ENCODE measurements around the gene MAP2K6. TPM values are rescaled to one million over a fixed set of nuclear protein-coding genes. Genes with fewer than 3 reads are reported as not detected.

Gene MAP2K6
- total and polyA plus RNA-seq, 4 experiments from 2014 or later = 14.5 to 21.3 (median 17.4) TPM

GRCh38 chr17:69551212-69552010 is 136.9 kb downstream of the MAP2K6 start:
- DNase-seq = no peak
- Mint-ChIP-seq H3K36me3 (peaks cover 36 to 49% of the 10 kb centered on the region in 2 donors), H3K27ac (no peak overlapping the region), H3K4me1 (no peaks in the 10 kb centered on the region), H3K4me3 (no peak overlapping the region), H3K9me3 (peaks cover 0 to 7% (median 0%) of the 10 kb centered on the region in 8 donors), H3K27me3 (no peaks in the 10 kb centered on the region)
- no peak overlapping the region for H3K4me3 ChIP-seq (ENCODE audit: low read length in 2 of 2)
- H3K9me3 ChIP-seq (ENCODE audit: control insufficient read depth in 1 of 2, low read length in 2 of 2) = no peaks in the 10 kb centered on the region
- no peaks in the 10 kb centered on the region for H3K4me1 ChIP-seq (ENCODE audit: insufficient read depth, low read length)
- ChIA-PET POLR2A (ENCODE audit: partially characterized antibody) (no interaction called here), CTCF (ENCODE audit: partially characterized antibody) (no interaction called here)
- no peak overlapping the region for H3K27ac ChIP-seq (ENCODE audit: low read depth, low read length)
- intact Hi-C loops (cut with micrococcal nuclease) = no loop called here
- no peaks in the 10 kb centered on the region for H3K36me3 ChIP-seq (ENCODE audit: insufficient read depth, low read length)
- no peaks in the 10 kb centered on the region for H3K27me3 ChIP-seq (ENCODE audit: insufficient read depth, low read length)

DNA sequence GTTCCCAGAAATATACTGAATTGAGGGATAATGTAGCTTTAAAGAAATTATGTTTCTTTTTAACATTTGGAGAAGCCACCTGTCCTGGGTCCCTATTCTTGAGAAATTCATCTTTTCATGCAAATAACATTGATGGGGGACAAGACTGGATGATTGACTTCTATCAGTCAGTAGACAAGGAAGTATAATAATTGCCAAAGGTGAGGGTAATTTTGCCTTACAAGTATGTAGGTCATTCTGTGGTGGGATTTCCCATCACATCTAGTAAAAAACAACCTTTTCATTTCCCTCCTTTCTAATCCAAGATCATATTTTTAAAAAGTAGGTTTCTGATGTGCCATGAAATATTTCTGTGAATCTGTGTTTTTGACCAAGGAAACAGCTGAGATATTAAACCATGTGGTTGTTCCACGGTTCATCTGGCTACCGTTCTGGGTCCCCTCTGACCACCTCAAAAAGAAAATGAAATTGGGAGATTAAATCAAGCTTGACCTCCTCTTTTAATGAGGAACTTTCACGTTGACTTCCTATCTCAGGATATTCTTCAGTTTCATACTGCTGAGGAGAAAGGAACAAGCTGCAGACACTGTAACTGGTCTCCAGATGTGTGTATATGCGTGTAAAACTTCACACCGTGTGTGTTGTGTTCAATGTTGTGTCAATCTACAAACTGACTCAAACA is 138.6 kb downstream of the MAP2K6 start:
- no peak overlapping the region for H3K4me3 ChIP-seq (ENCODE audit: low read length in 2 of 2)
- H3K36me3 Mint-ChIP-seq = peaks cover 24 to 36% of the 10 kb centered on the region in 2 donors
- H3K9me3 ChIP-seq (ENCODE audit: control insufficient read depth in 1 of 2, low read length in 2 of 2) = no peaks in the 10 kb centered on the region
- H3K9me3 Mint-ChIP-seq = peaks cover 0 to 7% (median 0%) of the 10 kb centered on the region in 8 donors
- H3K4me1 ChIP-seq (ENCODE audit: insufficient read depth, low read length) = no peaks in the 10 kb centered on the region
- no peaks in the 10 kb centered on the region for H3K27me3 Mint-ChIP-seq
- no peaks in the 10 kb centered on the region for H3K27me3 ChIP-seq (ENCODE audit: insufficient read depth, low read length)
- no peak overlapping the region for H3K27ac ChIP-seq (ENCODE audit: low read depth, low read length)
- intact Hi-C loops (cut with micrococcal nuclease) = no loop called here
- H3K4me3 Mint-ChIP-seq = no peak overlapping the region
- CTCF ChIA-PET (ENCODE audit: partially characterized antibody) = no interaction called here
- no peak for DNase-seq
- POLR2A ChIA-PET (ENCODE audit: partially characterized antibody) = no interaction called here
- H3K27ac Mint-ChIP-seq = no peak overlapping the region
- no peaks in the 10 kb centered on the region for H3K36me3 ChIP-seq (ENCODE audit: insufficient read depth, low read length)
- no peaks in the 10 kb centered on the region for H3K4me1 Mint-ChIP-seq

GRCh38 chr17:69555056-69555455 is 140.6 kb downstream of the MAP2K6 start:
- no peaks in the 10 kb centered on the region for H3K27me3 ChIP-seq (ENCODE audit: insufficient read depth, low read length)
- no peaks in the 10 kb centered on the region for H3K9me3 ChIP-seq (ENCODE audit: control insufficient read depth in 1 of 2, low read length in 2 of 2)
- H3K4me3 ChIP-seq (ENCODE audit: low read length in 2 of 2) = no peak overlapping the region
- H3K27ac ChIP-seq (ENCODE audit: low read depth, low read length) = no peak overlapping the region
- peaks cover 19 to 34% of the 10 kb centered on the region in 2 donors for H3K36me3 Mint-ChIP-seq
- H3K4me3 Mint-ChIP-seq = no peak overlapping the region
- intact Hi-C loops (cut with micrococcal nuclease) = no loop called here
- no peak overlapping the region for H3K27ac Mint-ChIP-seq
- no peaks in the 10 kb centered on the region for H3K4me1 ChIP-seq (ENCODE audit: insufficient read depth, low read length)
- ChIA-PET CTCF (ENCODE audit: partially characterized antibody) (no interaction called here), POLR2A (ENCODE audit: partially characterized antibody) (no interaction called here)
- H3K9me3 Mint-ChIP-seq = peaks cover 0 to 7% (median 0%) of the 10 kb centered on the region in 8 donors
- H3K27me3 Mint-ChIP-seq = no peaks in the 10 kb centered on the region
- no peak for DNase-seq
- no peaks in the 10 kb centered on the region for H3K36me3 ChIP-seq (ENCODE audit: insufficient read depth, low read length)
- H3K4me1 Mint-ChIP-seq = no peaks in the 10 kb centered on the region

DNA sequence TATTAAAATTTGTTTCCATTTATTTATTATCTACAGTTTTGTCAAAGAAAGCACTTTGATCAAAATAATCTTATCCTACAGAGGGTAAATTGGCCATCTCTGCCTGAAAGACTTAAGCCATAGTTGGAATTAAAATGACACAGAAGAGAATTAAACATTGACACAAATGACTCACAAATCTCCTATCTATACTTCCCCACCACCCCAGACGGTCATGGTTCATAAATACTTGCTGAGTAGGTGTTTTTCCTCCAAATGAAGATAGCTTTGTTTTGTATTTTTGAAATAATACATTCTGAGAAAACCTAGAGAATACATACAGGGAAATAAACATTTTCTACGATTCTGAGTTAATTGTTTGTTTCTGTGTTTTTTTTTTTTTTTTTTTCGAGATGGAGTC is 142.8 kb downstream of the MAP2K6 start:
- H3K27me3 Mint-ChIP-seq = no peaks in the 10 kb centered on the region
- Histone ChIP-seq H3K27me3 (ENCODE audit: insufficient read depth, low read length) (no peaks in the 10 kb centered on the region), H3K27ac (ENCODE audit: low read depth, low read length) (no peak overlapping the region), H3K36me3 (ENCODE audit: insufficient read depth, low read length) (no peaks in the 10 kb centered on the region), H3K9me3 (ENCODE audit: control insufficient read depth in 1 of 2, low read length in 2 of 2) (no peaks in the 10 kb centered on the region), H3K4me1 (ENCODE audit: insufficient read depth, low read length) (no peaks in the 10 kb centered on the region), H3K4me3 (ENCODE audit: low read length in 2 of 2) (no peak overlapping the region)
- H3K4me3 Mint-ChIP-seq = no peak overlapping the region
- H3K27ac Mint-ChIP-seq = no peak overlapping the region
- H3K4me1 Mint-ChIP-seq = no peaks in the 10 kb centered on the region
- peaks cover 12 to 21% of the 10 kb centered on the region in 2 donors for H3K36me3 Mint-ChIP-seq
- POLR2A ChIA-PET (ENCODE audit: partially characterized antibody) = no interaction called here
- intact Hi-C loops (cut with micrococcal nuclease) = no loop called here
- peaks cover 0 to 7% (median 0%) of the 10 kb centered on the region in 8 donors for H3K9me3 Mint-ChIP-seq
- CTCF ChIA-PET (ENCODE audit: partially characterized antibody) = no interaction called here
- DNase-seq = no peak

GRCh38 chr17:69558796-69559195 is 144.3 kb downstream of the MAP2K6 start:
- no peak overlapping the region for H3K4me3 ChIP-seq (ENCODE audit: low read length in 2 of 2)
- Mint-ChIP-seq H3K4me1 (no peaks in the 10 kb centered on the region), H3K27me3 (no peaks in the 10 kb centered on the region), H3K36me3 (peaks cover 0 to 8% of the 10 kb centered on the region in 2 donors), H3K4me3 (no peak overlapping the region), H3K9me3 (peaks cover 0 to 2% (median 0%) of the 10 kb centered on the region in 8 donors), H3K27ac (peak overlapping the region in 1 of 7 donors; percentile 48)
- H3K36me3 ChIP-seq (ENCODE audit: insufficient read depth, low read length) = no peaks in the 10 kb centered on the region
- ChIA-PET CTCF (ENCODE audit: partially characterized antibody) (interaction anchor here (0.9 kb wide), 1 partner anchor 9 kb away, joined by 3 read pairs; no protein-coding TSS in a partner anchor), POLR2A (ENCODE audit: partially characterized antibody) (no interaction called here)
- intact Hi-C loops (cut with micrococcal nuclease) = no loop called here
- DNase-seq = no peak
- H3K4me1 ChIP-seq (ENCODE audit: insufficient read depth, low read length) = no peaks in the 10 kb centered on the region
- H3K9me3 ChIP-seq (ENCODE audit: control insufficient read depth in 1 of 2, low read length in 2 of 2) = no peaks in the 10 kb centered on the region
- no peaks in the 10 kb centered on the region for H3K27me3 ChIP-seq (ENCODE audit: insufficient read depth, low read length)
- no peak overlapping the region for H3K27ac ChIP-seq (ENCODE audit: low read depth, low read length)

GRCh38 chr17:69560987-69561441 is 146.5 kb downstream of the MAP2K6 start:
- CTCF ChIA-PET (ENCODE audit: partially characterized antibody) = interaction anchor here (1.3 kb wide), 1 partner anchor 46 kb away, joined by 3 read pairs; no protein-coding TSS in a partner anchor
- POLR2A ChIA-PET (ENCODE audit: partially characterized antibody) = no interaction called here
- Histone ChIP-seq H3K9me3 (ENCODE audit: control insufficient read depth in 1 of 2, low read length in 2 of 2) (no peaks in the 10 kb centered on the region), H3K27me3 (ENCODE audit: insufficient read depth, low read length) (no peaks in the 10 kb centered on the region), H3K27ac (ENCODE audit: low read depth, low read length) (no peak overlapping the region), H3K36me3 (ENCODE audit: insufficient read depth, low read length) (no peaks in the 10 kb centered on the region), H3K4me3 (ENCODE audit: low read length in 2 of 2) (no peak overlapping the region), H3K4me1 (ENCODE audit: insufficient read depth, low read length) (no peaks in the 10 kb centered on the region)
- Mint-ChIP-seq H3K36me3 (peaks cover 0 to 6% of the 10 kb centered on the region in 2 donors), H3K27me3 (peaks cover 0 to 7% of the 10 kb centered on the region in 2 donors), H3K4me1 (peaks cover 0 to 2% (median 0%) of the 10 kb centered on the region in 4 donors), H3K9me3 (peaks cover 0 to 2% (median 0%) of the 10 kb centered on the region in 8 donors), H3K4me3 (no peak overlapping the region), H3K27ac (peak overlapping the region in 1 of 7 donors; percentile 29)
- DNase-seq = no peak
- intact Hi-C loops (cut with micrococcal nuclease) = no loop called here

DNA sequence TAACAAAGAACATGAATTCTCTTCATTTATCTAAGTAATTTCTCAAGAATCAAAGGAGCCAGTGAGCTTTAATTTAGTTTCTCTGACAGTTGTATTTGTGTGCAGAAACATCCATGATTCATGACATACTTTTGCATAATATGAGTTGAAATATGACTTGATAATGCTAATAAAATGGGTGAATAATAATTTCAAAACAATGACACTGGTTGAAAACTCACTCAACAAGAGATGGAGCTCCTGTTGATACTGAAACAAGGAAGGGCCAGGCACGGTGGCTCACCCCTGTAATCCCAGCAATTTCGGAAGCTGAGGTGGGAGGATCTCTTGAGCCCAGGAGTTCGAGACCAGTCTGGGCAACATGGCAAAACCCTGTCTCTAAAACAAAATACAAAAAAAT is 147.0 kb downstream of the MAP2K6 start:
- POLR2A ChIA-PET (ENCODE audit: partially characterized antibody) = no interaction called here
- Mint-ChIP-seq H3K27ac (no peak overlapping the region), H3K4me3 (no peak overlapping the region), H3K4me1 (peaks cover 0 to 2% (median 0%) of the 10 kb centered on the region in 4 donors), H3K27me3 (peaks cover 0 to 7% of the 10 kb centered on the region in 2 donors), H3K36me3 (peaks cover 0 to 6% of the 10 kb centered on the region in 2 donors), H3K9me3 (peaks cover 0 to 2% (median 0%) of the 10 kb centered on the region in 8 donors)
- Histone ChIP-seq H3K4me1 (ENCODE audit: insufficient read depth, low read length) (no peaks in the 10 kb centered on the region), H3K36me3 (ENCODE audit: insufficient read depth, low read length) (no peaks in the 10 kb centered on the region), H3K27ac (ENCODE audit: low read depth, low read length) (no peak overlapping the region), H3K4me3 (ENCODE audit: low read length in 2 of 2) (no peak overlapping the region), H3K27me3 (ENCODE audit: insufficient read depth, low read length) (no peaks in the 10 kb centered on the region), H3K9me3 (ENCODE audit: control insufficient read depth in 1 of 2, low read length in 2 of 2) (no peaks in the 10 kb centered on the region)
- no peak for DNase-seq
- intact Hi-C loops (cut with micrococcal nuclease) = no loop called here
- CTCF ChIA-PET (ENCODE audit: partially characterized antibody) = interaction anchor here (1.3 kb wide), 1 partner anchor 45 kb away, joined by 3 read pairs; no protein-coding TSS in a partner anchor
